Measurements from ENCODE around the gene SLCO4A1.
"Not testable (repeated sequence)": the region's sequence is repeated elsewhere in the genome, so short reads cannot be mapped to it uniquely, and the experiment has no call there.

SLCO4A1 gene

DNA sequence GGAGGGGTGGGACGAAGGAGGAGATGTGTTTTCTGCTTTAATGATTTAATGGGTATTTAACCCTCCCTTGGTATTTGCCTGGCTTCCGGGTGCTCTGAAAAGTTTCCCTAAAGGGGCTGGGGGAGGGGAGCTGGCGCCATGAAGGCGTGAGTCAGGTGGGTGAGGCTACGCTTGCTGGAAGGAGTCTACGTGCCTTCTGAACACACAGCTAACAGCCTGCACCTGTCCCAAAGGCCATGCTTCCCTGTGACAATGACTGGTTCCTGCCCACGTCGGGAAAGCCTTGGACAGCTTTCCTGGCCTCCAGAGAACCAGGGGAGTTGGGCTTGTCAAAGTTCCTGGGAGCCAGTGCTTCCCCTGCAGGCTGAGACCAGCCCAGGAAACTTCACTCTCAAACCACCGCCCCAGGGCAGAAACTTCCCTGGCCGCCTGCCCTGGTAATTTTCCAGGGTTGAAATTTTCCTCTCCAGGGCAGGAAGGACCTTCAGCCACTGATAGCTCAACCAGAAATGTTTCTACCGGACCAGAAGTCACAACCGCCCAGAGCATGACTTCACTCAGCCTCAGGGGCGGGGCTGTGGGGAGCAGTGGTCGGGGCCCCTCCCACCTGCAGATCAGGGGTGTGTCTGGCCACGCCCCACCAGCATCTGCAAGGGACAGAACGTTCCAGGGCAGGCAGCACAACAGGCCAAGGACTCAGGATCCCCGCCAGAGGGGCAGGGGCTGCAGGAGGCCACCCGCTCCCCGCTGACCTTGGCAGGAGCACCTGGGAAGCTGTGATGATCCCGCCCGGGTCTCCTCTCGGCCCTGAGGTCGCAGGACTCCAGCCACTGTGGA is 18.6 kb upstream of the SLCO4A1 start:
- peak; percentile 76 to 77 for DNase-seq

DNA sequence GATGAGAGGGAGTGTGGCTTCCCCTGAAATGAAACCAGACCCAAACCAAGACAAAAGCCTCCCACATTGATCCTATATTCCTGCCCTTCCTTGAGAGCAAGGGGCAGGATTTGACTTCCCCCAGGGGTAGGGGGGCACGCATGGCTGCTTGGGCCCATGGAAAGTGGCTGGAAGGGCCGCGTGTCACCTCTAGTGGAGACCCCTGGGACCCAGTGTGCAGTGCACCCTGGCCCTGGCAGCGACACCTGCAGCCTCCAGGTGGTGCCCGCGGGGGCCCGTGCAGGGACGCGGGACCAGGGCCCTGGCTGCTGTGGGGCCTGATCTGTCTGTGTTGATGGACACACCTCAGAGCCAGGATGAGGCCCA is 18.0 kb upstream of the SLCO4A1 start:
- peak in 1 of 2 donors; percentile 60 for DNase-seq

DNA sequence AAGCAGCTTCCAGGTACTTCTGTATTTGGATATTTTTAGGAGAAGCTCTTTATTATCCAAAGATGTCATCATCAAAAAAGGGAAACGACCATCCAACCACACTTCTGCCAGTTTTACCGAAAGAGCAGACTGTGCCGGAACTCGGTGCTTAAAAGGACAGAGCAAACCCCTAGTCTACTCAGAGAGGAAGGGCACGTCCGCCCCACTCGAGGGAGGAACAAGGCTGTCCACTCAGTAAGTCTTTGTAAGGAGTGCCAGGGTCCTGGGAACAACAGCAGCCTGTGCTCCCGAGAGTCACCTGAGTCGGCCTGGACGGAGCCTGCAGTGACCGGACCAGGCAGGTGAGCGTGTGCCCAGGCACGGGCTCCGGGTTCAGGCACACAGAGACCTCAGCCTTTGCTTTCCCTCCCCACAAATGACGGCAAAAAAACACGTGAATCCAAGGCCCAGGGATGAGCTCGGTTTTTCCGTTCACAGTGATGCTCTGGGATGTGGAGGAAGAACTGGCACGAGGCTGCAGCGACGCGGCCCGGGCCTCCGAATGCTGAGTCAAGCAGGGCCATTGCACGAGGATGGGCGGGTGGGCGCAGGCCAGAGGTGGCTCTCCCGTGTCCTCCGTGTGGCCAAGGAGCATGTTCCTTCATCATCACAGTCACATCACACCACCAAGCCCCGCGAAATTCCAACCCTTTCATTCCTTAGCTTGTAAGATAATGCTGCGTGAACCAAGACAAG is 17.4 kb upstream of the SLCO4A1 start:
- peak in 1 of 2 donors; percentile 16 for DNase-seq

GRCh38 chr20:62625516-62625915 is 16.8 kb upstream of the SLCO4A1 start:
- DNase-seq, result no peak

DNA sequence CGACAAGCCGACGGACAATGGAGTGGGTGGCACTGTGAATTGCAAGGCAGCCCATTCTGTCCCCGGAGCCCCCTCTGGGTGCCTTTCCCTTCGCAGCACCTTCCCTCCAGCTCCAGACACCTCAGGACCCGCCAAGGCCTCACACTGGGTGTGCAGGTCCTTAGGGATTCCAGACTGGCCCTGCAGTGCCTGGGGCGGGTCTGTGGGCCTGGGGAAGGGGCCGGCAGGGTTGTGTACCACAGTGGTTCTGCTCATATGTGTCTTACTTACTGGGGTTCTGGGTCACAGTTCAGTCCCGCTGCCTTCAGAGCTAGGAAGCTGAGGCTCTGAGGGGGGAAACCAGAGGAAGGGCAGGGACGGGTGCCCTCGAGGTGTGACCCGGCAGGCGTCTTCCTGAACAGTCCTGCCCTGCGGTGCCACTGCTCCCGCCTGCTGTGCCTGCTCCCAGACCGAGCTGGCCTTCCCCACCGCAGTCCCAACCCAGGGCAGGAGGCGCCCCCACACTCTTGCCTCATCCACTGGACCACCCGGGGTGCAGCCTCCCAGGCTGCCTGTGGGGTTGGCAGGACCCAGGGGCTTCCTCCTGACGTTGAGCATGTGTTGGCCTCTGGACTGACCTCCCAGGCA is 16.3 kb upstream of the SLCO4A1 start:
- DNase-seq, result no peak

- not testable (repeated sequence) for DNase-seq
These were observed 14.9 kb upstream of the SLCO4A1 start for GRCh38 chr20:62627425-62627824.

DNA sequence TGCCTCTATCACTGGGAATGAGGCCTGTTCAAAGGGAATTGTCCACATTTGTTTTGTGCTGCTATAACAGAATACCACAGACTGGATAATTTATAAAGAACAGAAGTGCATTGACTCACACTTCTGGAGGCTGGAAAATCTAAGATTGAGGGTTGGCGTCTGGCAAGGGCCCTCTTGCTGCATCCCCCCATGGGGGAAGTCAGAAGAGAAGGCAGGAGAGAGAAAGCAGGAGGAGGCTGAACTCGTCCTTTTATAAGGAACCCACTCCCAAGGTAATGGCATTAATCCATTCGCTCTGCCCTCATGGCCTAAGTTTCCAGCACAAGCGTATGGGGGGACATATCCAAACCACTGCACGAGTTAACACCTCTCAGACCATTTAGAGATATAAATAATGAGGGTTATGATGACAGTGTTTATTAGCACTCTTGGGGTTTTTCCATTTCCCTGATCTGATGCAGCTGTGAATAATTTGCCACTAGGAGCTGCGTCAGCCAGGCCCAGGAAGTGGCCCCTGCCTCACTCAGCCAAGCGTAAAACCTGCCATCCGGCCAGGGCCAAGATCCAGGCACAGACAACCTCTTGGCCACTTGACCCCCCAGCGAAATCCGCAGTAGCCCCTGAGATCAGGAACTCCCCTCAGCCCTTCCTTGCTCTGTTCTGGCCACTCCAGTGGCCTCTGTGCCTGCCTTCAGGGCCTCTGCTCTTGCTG is 14.2 kb upstream of the SLCO4A1 start:
- DNase-seq, result no peak

- DNase-seq, result no peak
These were observed 13.6 kb upstream of the SLCO4A1 start for GRCh38 chr20:62628691-62629090.

DNA sequence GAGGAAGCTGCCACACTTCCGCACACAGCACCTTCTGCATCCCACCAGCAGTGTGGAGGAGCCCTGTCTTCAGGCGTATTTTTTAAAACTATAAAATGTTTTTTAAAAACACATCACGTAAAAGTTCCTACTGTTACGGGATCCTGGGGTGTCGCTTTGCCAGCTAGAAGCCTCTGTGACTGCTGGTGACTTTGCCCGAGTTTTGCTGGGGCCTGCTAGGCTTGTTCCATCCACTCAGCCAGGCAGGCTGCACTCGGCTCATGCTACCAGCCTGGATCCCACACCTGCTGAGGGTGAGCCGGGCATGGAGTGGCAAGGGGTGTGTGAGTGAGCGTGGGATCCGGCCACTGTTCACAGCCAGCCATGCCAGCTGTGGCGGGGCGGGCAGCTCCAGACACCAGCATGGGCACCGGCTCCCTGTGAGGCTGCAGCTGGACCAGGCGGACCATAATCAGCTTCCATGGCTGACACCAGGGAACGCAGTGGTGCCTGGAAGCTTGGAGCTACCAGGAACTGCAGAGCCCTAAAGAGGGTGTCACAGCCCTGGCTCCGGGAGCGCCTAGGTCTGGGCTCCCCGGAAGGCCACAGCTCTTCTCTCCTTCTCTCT is 12.3 kb upstream of the SLCO4A1 start:
- DNase-seq, result no peak

- no peak for DNase-seq
These were observed 10.7 kb upstream of the SLCO4A1 start for GRCh38 chr20:62631336-62632308.

- no peak for DNase-seq
These were observed 9.7 kb upstream of the SLCO4A1 start for GRCh38 chr20:62632575-62633090.

GRCh38 chr20:62633598-62634329 is 8.5 kb upstream of the SLCO4A1 start:
- DNase-seq, result no peak

GRCh38 chr20:62634330-62634967 is 7.9 kb upstream of the SLCO4A1 start:
- DNase-seq, result no peak

DNA sequence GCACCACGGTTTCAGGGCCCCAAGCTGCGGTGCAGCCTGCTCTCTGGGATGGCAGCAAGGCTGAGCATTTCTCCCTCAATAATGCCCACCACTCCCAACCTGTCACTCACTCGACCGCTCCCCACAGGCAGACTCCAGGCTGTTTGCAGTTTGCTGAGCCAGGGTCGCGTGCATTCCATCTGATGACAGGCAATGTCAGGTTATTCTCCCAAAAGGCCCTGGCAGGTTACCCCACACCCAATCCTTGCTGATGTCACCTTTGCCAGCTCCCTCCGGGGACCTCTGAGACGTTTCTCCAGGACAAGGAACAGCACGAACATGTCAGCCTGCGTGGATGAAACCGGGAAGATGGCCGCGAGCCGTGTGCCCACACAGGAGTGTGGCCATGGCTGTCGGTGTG is 7.1 kb upstream of the SLCO4A1 start:
- DNase-seq, result no peak

- no peak for DNase-seq
These were observed 6.5 kb upstream of the SLCO4A1 start for GRCh38 chr20:62635852-62636251.

- DNase-seq, result peak in 1 of 2 donors; percentile 68
These were observed 5.9 kb upstream of the SLCO4A1 start for GRCh38 chr20:62636446-62636845.

- no peak for DNase-seq
These were observed 5.2 kb upstream of the SLCO4A1 start for GRCh38 chr20:62637110-62637509.

DNA sequence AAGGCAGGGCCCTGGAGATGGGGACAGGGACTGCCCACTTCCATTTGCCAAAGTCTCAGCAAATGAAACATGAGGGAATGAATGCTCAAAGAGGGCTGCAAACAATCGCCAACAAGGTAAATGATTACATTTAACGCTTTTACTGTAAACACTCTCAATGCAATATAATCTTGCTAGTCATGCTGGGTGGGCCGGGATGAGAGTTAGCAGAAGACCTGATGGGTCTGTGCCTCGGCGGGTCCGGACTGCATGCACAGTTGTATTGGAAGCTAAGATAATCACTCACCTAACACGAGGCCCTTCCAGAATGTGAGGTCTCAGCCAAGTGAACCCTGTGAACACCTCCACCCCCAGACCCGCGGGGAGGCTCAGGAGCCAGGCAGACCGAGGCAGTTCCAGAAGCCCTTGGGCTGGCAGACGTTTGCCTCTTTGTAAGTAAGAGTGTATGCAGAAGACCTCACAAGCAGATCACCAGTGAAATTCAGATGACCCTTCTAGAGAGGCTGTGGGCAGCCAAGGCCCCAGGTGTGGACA is 4.7 kb upstream of the SLCO4A1 start:
- no peak for DNase-seq

- no peak for DNase-seq
These were observed 4.2 kb upstream of the SLCO4A1 start for GRCh38 chr20:62638055-62638570.

All from bone marrow (tissue), 2 donors.